ENCODE data around the gene PHACTR1.
"Not testable (repeated sequence)": the region's sequence is repeated elsewhere in the genome, so short reads cannot be mapped to it uniquely, and the experiment has no call there.

The PHACTR1 gene

DNA sequence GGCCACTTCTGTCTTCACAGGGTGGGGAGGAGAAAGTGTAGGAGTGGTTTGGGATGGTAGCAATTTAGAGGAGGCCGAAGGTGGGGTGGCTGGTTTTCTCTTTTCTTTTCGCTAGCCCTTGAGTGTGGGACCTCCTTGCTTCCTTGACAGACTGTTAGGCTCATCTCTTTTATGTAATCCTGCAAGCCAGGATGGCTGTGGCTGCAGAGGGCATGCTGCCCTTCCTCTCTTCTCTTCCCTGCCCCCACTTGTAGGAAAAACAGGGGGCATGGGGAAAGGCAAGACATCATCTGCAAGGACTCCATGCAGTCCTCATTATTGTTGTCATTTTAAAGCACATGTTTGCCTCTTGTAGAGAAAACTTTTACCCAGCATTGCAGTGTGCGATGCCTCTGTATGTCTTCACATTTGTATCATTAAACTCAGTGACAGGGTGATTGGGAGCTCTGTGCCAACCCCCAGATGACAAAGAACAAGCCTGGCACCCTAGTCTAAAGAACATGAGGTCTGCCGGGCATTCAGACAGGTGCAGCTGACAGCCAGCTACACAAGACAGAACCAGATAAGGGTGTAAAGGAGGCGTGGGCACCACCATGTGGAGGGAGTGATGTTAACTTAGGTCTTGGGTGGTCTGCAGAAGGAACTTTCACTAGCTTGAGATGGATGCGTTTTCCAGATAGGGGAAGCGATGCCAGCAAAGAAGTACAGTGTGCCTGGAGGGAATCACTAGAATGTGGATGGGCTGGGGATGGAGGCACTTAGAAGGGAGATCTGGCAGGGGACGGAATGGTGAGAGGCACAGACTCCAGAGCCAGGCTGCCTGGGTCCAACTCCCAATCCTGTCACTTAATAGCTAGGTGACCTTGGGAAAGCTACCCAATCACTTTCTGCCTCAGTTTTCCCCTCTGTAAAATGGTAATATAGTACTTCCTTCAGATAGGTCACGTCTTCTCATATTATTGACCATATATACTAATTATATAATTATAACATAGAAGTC, 404.2 kb downstream of the PHACTR1 start:
- no peak for DNase-seq

DNA sequence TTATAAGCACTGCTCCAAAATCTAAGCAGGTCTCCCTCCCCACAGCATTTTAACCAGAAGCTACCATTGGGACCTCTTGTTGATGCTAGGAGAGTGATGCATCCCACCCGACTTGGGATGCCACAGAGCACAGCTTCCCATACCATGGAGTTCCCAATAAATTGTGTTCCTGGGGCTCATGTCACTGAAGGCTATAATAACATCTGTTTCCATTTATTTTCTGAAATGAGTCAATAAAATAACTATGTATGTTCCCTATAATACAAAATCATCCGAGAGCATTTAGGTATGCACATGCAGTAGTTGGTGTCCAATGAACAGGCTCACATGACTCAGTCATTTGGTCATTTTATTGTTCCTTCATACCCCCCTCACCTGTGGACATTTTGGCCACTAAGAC, 407.6 kb downstream of the PHACTR1 start:
- no peak for DNase-seq

DNA sequence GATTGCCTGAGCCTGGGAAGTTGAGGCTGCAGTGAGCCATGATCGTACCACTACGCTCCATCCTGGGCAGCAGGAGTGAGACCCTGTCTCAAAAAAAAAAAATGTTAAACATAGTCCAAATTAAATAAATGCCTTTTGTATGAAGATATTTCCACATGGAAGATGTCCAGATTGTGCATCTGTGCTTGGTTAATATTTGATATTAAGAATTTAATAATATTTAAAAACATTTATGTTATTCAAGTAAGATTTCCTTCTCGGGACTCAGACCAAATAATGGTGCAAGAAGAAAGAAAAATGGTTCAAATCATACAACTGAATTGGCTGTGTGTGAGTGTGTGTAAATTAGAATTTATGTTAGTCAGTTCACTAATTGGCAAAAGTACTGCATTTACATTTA, 409.3 kb downstream of the PHACTR1 start:
- no peak for DNase-seq

DNA sequence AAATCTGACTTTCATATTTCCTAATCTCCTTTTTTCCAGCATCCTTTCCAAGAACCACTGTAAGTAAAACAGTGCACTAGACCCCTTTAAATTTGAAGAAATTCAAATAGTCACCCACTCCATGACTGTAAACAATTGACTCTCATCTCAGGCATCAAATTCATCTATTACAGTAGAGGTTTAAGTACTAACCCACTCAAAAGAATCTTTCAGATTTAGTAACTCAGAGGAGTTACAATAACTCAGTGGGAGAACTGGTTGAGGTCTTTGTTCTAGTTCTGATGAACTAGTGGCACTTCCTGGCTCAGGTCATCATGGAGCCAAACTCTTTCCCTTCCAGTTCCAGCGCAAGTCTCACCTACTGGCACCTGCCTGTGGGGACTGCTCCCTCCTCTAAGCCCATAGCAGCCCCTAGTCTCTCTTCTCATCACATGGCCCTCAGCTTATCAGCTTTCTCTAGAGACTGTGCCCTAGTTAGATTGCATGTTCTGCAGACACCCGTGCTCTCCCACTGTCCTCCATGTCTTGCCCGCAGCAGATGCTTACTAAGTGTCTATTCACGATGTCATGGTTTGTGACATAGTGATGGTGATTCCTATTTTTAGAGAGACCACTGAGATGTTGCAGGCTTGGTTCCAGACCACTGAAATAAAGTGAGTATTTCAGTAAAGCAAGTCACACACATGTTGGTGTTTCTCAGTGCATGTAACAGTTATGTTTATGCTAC, 415.5 kb downstream of the PHACTR1 start:
- no peak for DNase-seq

GRCh38 chr6:13133894-13134293, 417.3 kb downstream of the PHACTR1 start:
- not testable (repeated sequence) for DNase-seq

- DNase-seq, result no peak
Observed at GRCh38 chr6:13135152-13135551, 418.6 kb downstream of the PHACTR1 start.

- no peak for DNase-seq
Observed at GRCh38 chr6:13139119-13139518, 422.6 kb downstream of the PHACTR1 start.

GRCh38 chr6:13140980-13141379, 424.4 kb downstream of the PHACTR1 start:
- DNase-seq, result no peak

- DNase-seq, result no peak
Observed at GRCh38 chr6:13141387-13141786, 424.8 kb downstream of the PHACTR1 start.

DNA sequence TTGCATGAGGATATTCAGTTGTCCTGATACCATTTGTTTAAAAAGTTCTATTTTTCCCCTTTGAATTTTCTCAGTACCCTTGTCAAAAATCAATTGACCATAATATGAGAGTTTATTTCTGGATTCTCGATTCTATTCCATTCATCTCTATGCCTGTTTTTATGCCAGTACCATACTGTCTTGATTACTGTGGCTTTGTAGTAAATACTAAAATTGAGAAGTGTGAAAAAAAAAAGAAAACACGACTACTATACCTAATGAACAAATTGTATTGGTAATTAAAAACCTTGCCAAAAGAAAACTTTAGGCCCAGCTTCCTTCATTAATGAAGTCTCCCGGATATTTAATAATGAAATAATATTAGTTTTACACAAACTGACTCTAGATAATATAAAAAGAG, 426.0 kb downstream of the PHACTR1 start:
- no peak for DNase-seq

- no peak for DNase-seq
Observed at GRCh38 chr6:13146442-13146841, 429.9 kb downstream of the PHACTR1 start.

- DNase-seq, result no peak
Observed at GRCh38 chr6:13147376-13147775, 430.8 kb downstream of the PHACTR1 start.

DNA sequence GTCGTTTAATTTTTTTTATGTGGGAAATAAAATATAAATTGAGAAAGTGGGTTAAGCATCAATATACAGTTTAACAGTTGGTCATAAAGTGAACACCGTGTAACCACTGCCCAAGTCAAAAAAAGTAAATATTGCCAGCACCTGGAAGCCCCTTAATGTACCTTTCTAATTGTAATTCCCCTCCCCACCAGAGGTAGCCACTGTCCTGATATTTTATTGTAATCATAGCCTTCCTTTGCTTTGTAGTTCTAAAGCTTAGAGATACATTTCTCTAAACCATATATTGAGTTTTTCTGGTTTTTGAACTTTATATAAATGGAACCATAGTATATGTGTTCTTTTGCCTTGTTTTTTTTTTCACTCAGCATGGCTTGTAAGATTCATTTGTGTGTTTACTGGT, 431.2 kb downstream of the PHACTR1 start:
- DNase-seq, result no peak

DNA sequence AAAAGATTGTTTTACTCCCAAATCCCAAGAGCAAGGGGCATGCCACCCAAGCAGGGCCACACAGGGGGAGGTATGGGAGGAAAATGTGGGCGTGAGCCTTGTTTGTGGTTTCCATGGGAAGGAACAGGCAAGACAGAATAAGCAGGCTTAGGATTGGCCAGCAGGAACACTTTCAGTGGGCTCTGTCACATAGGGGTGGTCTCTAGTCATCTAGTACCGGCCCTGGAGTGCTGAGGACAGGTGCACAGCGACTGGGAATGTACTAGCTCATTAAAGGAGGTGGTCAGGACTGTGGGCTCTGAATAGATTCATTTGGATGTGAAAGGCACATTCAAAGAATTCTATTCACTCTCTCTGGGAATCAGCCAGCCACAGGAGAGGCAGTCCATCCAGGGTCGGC, 436.2 kb downstream of the PHACTR1 start:
- no peak for DNase-seq

DNA sequence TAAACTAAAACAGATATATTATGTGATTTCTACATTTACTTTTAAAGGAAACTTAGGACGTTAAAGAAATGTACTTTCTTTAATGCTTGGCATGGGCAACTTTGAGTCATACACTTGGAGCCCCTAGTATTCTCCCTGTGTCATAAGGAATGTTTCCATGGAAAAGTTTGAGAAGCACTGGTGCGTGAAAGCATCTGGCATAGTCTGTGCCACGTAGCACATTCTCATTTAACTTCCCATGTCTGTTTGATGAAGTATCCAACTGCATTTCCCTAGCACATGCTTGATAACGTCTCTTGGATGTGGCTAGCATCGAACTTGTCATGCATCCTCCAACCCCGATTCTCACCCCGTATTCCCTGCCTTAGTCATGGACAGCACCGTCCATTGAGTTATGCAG, 439.8 kb downstream of the PHACTR1 start:
- DNase-seq, result no peak

GRCh38 chr6:13157293-13157692, 440.7 kb downstream of the PHACTR1 start:
- DNase-seq, result no peak

- no peak for DNase-seq
Observed at GRCh38 chr6:13159300-13159699, 442.7 kb downstream of the PHACTR1 start.

DNA sequence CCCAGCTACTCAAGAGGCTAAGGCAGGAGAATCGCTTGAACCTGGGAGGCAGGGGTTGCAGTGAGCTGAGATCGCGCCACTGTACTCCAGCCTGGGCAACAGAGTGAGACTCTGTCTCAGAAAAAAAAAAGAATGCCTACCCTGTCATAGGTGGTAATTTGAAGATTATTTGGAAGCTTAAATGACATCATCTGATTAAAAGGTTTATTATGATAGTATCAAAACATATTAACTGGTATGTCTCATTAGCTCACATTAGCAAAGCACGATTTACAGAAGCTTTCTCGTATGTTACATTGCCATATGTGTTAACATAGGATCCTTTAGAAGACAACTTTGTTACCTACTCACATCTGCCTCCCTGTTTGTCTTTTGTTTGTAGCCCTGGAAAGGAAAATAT, 443.3 kb downstream of the PHACTR1 start:
- DNase-seq, result not testable (repeated sequence)

DNA sequence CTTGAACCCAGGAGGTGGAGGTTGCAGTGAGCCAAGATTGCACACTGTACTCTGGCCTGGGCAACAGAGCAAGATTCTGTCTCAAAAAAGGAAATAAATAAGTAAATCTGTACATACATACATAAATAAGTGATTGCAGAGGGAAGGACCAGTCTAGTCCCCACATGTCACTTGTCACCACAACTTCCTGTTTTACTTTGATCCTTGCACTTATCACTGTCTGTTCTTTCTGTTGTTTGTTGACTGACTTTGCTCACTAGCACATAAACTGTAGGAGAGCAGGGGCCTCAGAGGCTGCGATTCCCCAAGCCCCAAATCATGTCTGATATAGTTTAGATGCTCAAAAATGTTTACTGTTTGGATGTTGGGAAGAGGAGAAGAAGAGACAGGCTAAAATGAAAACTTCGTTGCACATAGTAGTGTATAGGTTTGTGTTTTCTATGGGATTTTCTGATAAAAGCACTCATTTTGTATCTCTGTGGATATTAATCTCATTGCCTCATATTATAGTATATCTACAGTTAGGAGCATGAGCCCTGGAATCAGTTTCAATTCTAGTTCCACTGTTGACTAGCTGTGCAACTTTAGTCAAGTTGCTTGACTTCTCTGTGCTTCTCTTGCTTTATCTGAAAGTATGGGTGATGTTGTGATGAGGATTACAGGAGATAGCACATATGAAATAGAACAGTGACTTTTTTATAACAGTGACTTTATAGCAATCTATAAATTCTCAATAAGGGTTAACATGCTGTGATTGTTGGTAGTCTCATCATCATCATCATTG, 446.8 kb downstream of the PHACTR1 start:
- no peak for DNase-seq

DNA sequence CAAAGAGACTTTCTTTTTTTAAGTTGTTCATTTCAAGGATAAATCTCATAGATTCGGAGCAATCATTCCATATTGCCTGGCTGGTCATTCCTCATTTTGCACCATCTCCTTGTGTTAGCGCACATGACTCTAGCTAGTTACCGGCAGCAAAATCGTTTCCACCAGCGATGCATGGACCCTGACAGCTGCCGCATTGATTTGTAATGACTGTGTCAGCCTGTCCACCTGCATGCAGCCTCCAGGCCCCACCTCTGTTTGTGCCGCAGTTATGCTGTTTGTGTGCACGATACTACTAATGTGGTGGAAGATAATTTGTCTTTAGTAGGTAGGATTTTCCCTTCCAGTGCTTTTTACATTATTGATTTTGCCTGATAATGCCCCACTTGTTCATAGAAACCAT, 447.7 kb downstream of the PHACTR1 start:
- DNase-seq, result no peak

GRCh38 chr6:13165502-13166172, 449.1 kb downstream of the PHACTR1 start:
- no peak for DNase-seq

GRCh38 chr6:13166269-13166668, 449.7 kb downstream of the PHACTR1 start:
- no peak for DNase-seq

GRCh38 chr6:13166916-13167315, 450.3 kb downstream of the PHACTR1 start:
- DNase-seq, result no peak

All from NCI-H1694 (cell line).